Measurements from ENCODE around the gene OTX1. TPM values are rescaled to one million over a fixed set of nuclear protein-coding genes. Genes with fewer than 3 reads are reported as not detected.

OTX1 gene
- total and polyA plus RNA-seq, 2 experiments from 2014 or later = not detected

- Histone ChIP-seq H3K9me2 (ENCODE audit: insufficient read depth) (no peaks in the 10 kb centered on the region), H3K27me3 (replicated peaks; ENCODE audit: insufficient read depth) (no peaks in the 10 kb centered on the region), H4K20me1 (ENCODE audit: insufficient read depth) (no peaks in the 10 kb centered on the region), H3F3A (ENCODE audit: insufficient read depth) (peaks cover 4% of the 10 kb centered on the region; the same call in 1 of the 2 replicates), H3K27ac (no peak overlapping the region), H2AFZ (no peak overlapping the region), H3K79me2 (ENCODE audit: insufficient read depth) (no peaks in the 10 kb centered on the region), H3K9ac (no peak overlapping the region), H3K4me2 (ENCODE audit: unreplicated experiment) (no peak overlapping the region), H3K4me3 (no peak overlapping the region), H3K9me3 (ENCODE audit: low read depth) (no peaks in the 10 kb centered on the region), H3K4me1 (ENCODE audit: insufficient read depth) (peaks cover 4% of the 10 kb centered on the region; the same call in 1 of the 2 replicates), H3K36me3 (ENCODE audit: low read depth) (peaks cover 15% of the 10 kb centered on the region)
- TF ChIP-seq EZH2 (IDR thresholded peaks at IDR 0.05; ENCODE audit: insufficient read depth, poor library complexity, severe bottlenecking) (no peak), EZH2phosphoT487 (IDR thresholded peaks at IDR 0.05; ENCODE audit: insufficient read depth, low read depth) (no peak)
- in situ Hi-C loops (cut with MboI) = no loop called here
- DNase-seq = no peak
- 98 to 99% methylated on average over 4 of the region's 4 CpGs for WGBS, 2 experiments (ENCODE audit: low coverage in 1 of 2, low lambda C conversion rate in 2 of 2, missing lambda C conversion rate in 2 of 2)
Observed at GRCh38 chr2:63038034-63038433, 12.6 kb upstream of the OTX1 start.

GRCh38 chr2:63040586-63040985, 10.0 kb upstream of the OTX1 start:
- Histone ChIP-seq H3K9ac (no peak overlapping the region), H3K4me1 (ENCODE audit: insufficient read depth) (no peaks in the 10 kb centered on the region), H3K9me3 (ENCODE audit: low read depth) (no peaks in the 10 kb centered on the region), H3K36me3 (ENCODE audit: low read depth) (peaks cover 21% of the 10 kb centered on the region), H4K20me1 (ENCODE audit: insufficient read depth) (no peaks in the 10 kb centered on the region), H3K4me2 (ENCODE audit: unreplicated experiment) (no peak overlapping the region), H3F3A (ENCODE audit: insufficient read depth) (peaks cover 8% of the 10 kb centered on the region; the same call in 1 of the 2 replicates), H3K4me3 (no peak overlapping the region), H3K79me2 (ENCODE audit: insufficient read depth) (no peaks in the 10 kb centered on the region), H3K9me2 (ENCODE audit: insufficient read depth) (no peaks in the 10 kb centered on the region), H3K27ac (no peak overlapping the region), H3K27me3 (replicated peaks; ENCODE audit: insufficient read depth) (no peaks in the 10 kb centered on the region), H2AFZ (no peak overlapping the region)
- DNase-seq = no peak
- 95 to 100% methylated on average over 1 of the region's 1 CpG for WGBS, 2 experiments (ENCODE audit: low coverage in 1 of 2, low lambda C conversion rate in 2 of 2, missing lambda C conversion rate in 2 of 2)
- in situ Hi-C loops (cut with MboI) = no loop called here
- TF ChIP-seq EZH2 (IDR thresholded peaks at IDR 0.05; ENCODE audit: insufficient read depth, poor library complexity, severe bottlenecking) = no peak
- TF ChIP-seq EZH2phosphoT487 (IDR thresholded peaks at IDR 0.05; ENCODE audit: insufficient read depth, low read depth) = no peak

- 100% methylated on average over 1 of the region's 1 CpG for WGBS, 2 experiments (ENCODE audit: low coverage in 1 of 2, low lambda C conversion rate in 2 of 2, missing lambda C conversion rate in 2 of 2)
- in situ Hi-C loops (cut with MboI) = no loop called here
- H4K20me1 ChIP-seq (ENCODE audit: insufficient read depth) = no peaks in the 10 kb centered on the region
- no peak for TF ChIP-seq EZH2phosphoT487 (IDR thresholded peaks at IDR 0.05; ENCODE audit: insufficient read depth, low read depth)
- no peak for TF ChIP-seq EZH2 (IDR thresholded peaks at IDR 0.05; ENCODE audit: insufficient read depth, poor library complexity, severe bottlenecking)
- H2AFZ ChIP-seq = no peak overlapping the region
- H3K9me3 ChIP-seq (ENCODE audit: low read depth) = no peaks in the 10 kb centered on the region
- no peaks in the 10 kb centered on the region for H3K79me2 ChIP-seq (ENCODE audit: insufficient read depth)
- no peaks in the 10 kb centered on the region for H3K9me2 ChIP-seq (ENCODE audit: insufficient read depth)
- no peak overlapping the region for H3K4me2 ChIP-seq (ENCODE audit: unreplicated experiment)
- H3K9ac ChIP-seq = no peak overlapping the region
- no peaks in the 10 kb centered on the region for H3K27me3 ChIP-seq (replicated peaks; ENCODE audit: insufficient read depth)
- no peak for DNase-seq
- H3F3A ChIP-seq (ENCODE audit: insufficient read depth) = peaks cover 9% of the 10 kb centered on the region; the same call in 1 of the 2 replicates
- H3K27ac ChIP-seq = no peak overlapping the region
- no peaks in the 10 kb centered on the region for H3K4me1 ChIP-seq (ENCODE audit: insufficient read depth)
- H3K4me3 ChIP-seq = no peak overlapping the region
- H3K36me3 ChIP-seq (ENCODE audit: low read depth) = peaks cover 31% of the 10 kb centered on the region
Observed at GRCh38 chr2:63041592-63041991, 9.0 kb upstream of the OTX1 start.

- H3F3A ChIP-seq (ENCODE audit: insufficient read depth) = 0 out of 2 replicates have a peak, but pooled peaks cover 5% of the 10 kb centered on the region
- in situ Hi-C loops (cut with MboI) = no loop called here
- H2AFZ ChIP-seq = no peak overlapping the region
- no peak for DNase-seq
- H3K36me3 ChIP-seq (ENCODE audit: low read depth) = peaks cover 23% of the 10 kb centered on the region
- no peaks in the 10 kb centered on the region for H3K79me2 ChIP-seq (ENCODE audit: insufficient read depth)
- H3K9ac ChIP-seq = no peak overlapping the region
- no peak overlapping the region for H3K4me2 ChIP-seq (ENCODE audit: unreplicated experiment)
- TF ChIP-seq EZH2phosphoT487 (IDR thresholded peaks at IDR 0.05; ENCODE audit: insufficient read depth, low read depth) = no peak
- no peak for TF ChIP-seq EZH2 (IDR thresholded peaks at IDR 0.05; ENCODE audit: insufficient read depth, poor library complexity, severe bottlenecking)
- H3K9me3 ChIP-seq (ENCODE audit: low read depth) = no peaks in the 10 kb centered on the region
- 0 out of 2 replicates have a peak, but pooled peaks cover 1% of the 10 kb centered on the region for H4K20me1 ChIP-seq (ENCODE audit: insufficient read depth)
- WGBS, 2 experiments (ENCODE audit: low coverage in 1 of 2, low lambda C conversion rate in 2 of 2, missing lambda C conversion rate in 2 of 2) = 95 to 97% methylated on average over 31 to 36 of the region's 36 CpGs
- peaks cover 20% of the 10 kb centered on the region for H3K27me3 ChIP-seq (replicated peaks; ENCODE audit: insufficient read depth)
- no peak overlapping the region for H3K27ac ChIP-seq
- no peak overlapping the region for H3K4me3 ChIP-seq
- peaks cover 6% of the 10 kb centered on the region; the same call in 1 of the 2 replicates for H3K4me1 ChIP-seq (ENCODE audit: insufficient read depth)
- H3K9me2 ChIP-seq (ENCODE audit: insufficient read depth) = no peaks in the 10 kb centered on the region
Observed at GRCh38 chr2:63044362-63045327, 6.0 kb upstream of the OTX1 start.

Measured in GM23248 (cell line).